ENCODE data around the gene PLOD1. TPM values are rescaled to one million over a fixed set of nuclear protein-coding genes. Genes with fewer than 3 reads are reported as not detected.

PLOD1 gene
- total RNA-seq, 4 donors from 2014 or later, result 28.8 to 56.3 (median 41.2) TPM

DNA sequence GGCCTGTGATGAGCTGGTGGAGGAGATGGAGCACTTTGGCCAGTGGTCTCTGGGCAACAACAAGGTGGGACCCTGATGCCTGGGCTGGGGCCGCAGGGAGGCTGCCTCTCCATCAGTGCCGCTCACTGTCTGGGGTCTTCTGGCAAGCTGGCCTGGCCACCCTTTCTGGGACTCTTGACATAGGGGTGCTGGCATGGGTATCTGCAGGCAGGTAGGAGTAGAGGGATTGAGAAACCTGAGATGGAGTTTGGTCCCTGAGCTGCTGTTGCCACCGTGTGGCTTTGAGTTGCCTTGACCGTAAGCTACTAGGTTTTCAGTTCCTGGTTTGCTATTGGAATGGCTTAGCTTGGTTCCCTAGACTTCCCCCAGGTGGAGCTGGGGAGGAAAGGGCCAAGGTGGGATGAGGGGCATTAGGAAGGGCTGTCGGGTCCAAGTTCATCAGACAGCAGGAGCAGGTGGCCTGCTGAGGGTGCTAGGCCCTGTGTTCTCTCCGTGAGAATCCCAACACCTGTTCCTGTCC, 32.6 kb downstream of the PLOD1 start:
- Histone ChIP-seq H3K4me3 (no peak overlapping the region), H3K9me3 (no peaks in the 10 kb centered on the region), H3K4me1 (peaks cover 0 to 9% (median 0%) of the 10 kb centered on the region in 4 donors), H3K27ac (peak overlapping the region in 2 of 4 donors; percentile 9 to 35), H3K27me3 (no peaks in the 10 kb centered on the region), H3K36me3 (peaks cover 0 to 5% (median 0%) of the 10 kb centered on the region in 4 donors)
- DNase-seq, result peak; percentile 59
- 51% methylated on average over 6 of the region's 6 CpGs; no CpG with 5 or more reads in 1 of the 2 donors for WGBS, 2 donors (ENCODE audit: low coverage in 1 of 2)
- TF ChIP-seq, protein P1, sequence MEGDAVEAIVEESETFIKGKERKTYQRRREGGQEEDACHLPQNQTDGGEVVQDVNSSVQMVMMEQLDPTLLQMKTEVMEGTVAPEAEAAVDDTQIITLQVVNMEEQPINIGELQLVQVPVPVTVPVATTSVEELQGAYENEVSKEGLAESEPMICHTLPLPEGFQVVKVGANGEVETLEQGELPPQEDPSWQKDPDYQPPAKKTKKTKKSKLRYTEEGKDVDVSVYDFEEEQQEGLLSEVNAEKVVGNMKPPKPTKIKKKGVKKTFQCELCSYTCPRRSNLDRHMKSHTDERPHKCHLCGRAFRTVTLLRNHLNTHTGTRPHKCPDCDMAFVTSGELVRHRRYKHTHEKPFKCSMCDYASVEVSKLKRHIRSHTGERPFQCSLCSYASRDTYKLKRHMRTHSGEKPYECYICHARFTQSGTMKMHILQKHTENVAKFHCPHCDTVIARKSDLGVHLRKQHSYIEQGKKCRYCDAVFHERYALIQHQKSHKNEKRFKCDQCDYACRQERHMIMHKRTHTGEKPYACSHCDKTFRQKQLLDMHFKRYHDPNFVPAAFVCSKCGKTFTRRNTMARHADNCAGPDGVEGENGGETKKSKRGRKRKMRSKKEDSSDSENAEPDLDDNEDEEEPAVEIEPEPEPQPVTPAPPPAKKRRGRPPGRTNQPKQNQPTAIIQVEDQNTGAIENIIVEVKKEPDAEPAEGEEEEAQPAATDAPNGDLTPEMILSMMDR (IDR thresholded peaks at IDR 0.05), result peak; percentile 27 to 86 (median 58)
- no peak for TF ChIP-seq POLR2AphosphoS5 (IDR thresholded peaks at IDR 0.05)
- in situ Hi-C loops (cut with MboI; ENCODE audit: low pct_ligation_motif_present in 1 of 4, low pct_unique_long_range_greater_than_20kb in 1 of 4, low sequenced_read_pairs in 3 of 4) (loop anchor here in 3 of 4 donors (25.0 kb wide), 1 partner anchor 130 kb away; the partner anchor contains the start of gene NPPA (in 3 of the 3)), intact Hi-C loops (cut with DNase I; ENCODE audit: low total_unique reads) (no loop called here)

DNA sequence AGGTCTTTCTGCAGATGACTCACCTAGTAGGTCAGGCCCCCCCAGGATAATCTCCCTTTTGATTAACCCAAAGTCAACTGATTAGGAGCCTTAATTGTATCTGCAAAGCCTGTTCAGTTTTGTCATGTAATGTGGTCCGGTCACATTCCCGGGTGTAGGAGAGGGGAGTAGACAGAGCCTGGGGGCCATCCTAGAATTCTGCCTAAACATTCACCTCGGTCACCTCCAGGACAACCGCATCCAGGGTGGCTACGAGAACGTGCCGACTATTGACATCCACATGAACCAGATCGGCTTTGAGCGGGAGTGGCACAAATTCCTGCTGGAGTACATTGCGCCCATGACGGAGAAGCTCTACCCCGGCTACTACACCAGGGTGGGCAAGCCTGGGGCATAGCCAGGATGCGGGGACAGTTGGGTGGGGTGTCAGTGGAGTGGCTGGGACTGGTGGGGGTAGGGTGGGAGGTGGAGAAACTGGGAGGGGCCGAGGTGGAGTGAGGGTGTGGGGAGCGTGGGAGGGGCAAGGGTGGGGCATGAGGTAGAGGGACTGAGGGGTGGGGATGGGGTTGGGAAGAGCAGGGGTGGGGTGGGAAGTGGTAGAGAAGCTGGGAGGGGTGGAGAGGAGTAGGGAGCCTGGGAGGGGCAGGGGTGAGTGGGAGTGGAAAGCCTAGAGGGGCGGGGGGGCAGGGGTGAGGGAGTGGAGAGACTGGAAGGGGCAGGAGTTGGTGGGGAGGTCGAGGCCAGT, 36.1 kb downstream of the PLOD1 start:
- Histone ChIP-seq H3K36me3 (peaks cover 0 to 14% (median 5%) of the 10 kb centered on the region in 4 donors), H3K27me3 (no peaks in the 10 kb centered on the region), H3K9me3 (no peaks in the 10 kb centered on the region), H3K4me1 (peaks cover 0 to 9% (median 0%) of the 10 kb centered on the region in 4 donors), H3K27ac (no peak overlapping the region), H3K4me3 (no peak overlapping the region)
- intact Hi-C loops (cut with DNase I; ENCODE audit: low total_unique reads) (no loop called here), in situ Hi-C loops (cut with MboI; ENCODE audit: low pct_ligation_motif_present in 1 of 4, low pct_unique_long_range_greater_than_20kb in 1 of 4, low sequenced_read_pairs in 3 of 4) (loop anchor here in 3 of 4 donors (25.0 kb wide), 1 partner anchor 133 kb away; the partner anchor contains the start of gene NPPA (in 3 of the 3))
- WGBS, 2 donors (ENCODE audit: low coverage in 1 of 2), result 92 to 94% methylated on average over 10 to 13 of the region's 17 CpGs
- no peak for DNase-seq
- TF ChIP-seq EP300 (IDR thresholded peaks at IDR 0.05; ENCODE audit: low read depth), result no peak
- no peak for TF ChIP-seq POLR2A (IDR thresholded peaks at IDR 0.05)
- TF ChIP-seq, protein P1 (IDR thresholded peaks at IDR 0.05), result no peak
- no peak for TF ChIP-seq POLR2AphosphoS5 (IDR thresholded peaks at IDR 0.05)

DNA sequence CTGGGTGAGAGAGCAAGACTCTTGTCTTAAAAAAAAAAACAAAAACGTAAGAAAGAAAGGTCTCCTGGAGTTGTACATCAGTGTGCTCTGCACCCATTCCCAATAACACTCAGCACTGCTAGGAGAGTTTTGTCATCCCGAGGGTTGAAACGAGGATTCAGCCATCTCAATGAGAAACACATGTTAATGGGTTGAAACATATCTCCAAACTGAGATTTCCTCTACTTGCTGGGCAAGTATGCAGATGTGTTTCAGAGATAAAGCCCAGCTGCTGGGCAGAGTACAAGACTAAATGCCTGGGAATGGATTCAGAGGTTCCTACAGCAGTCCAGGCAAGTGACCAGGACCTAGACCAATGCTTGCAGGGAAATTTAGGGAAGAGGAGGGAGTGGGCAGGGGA, 43.1 kb downstream of the PLOD1 start:
- TF ChIP-seq POLR2AphosphoS5 (IDR thresholded peaks at IDR 0.05) (no peak), EP300 (IDR thresholded peaks at IDR 0.05; ENCODE audit: low read depth) (no peak), POLR2A (IDR thresholded peaks at IDR 0.05) (no peak)
- TF ChIP-seq, protein P1 (IDR thresholded peaks at IDR 0.05), result no peak
- H3K27me3 ChIP-seq, result no peaks in the 10 kb centered on the region
- WGBS, 2 donors (ENCODE audit: low coverage in 1 of 2), result 67 to 70% methylated on average over 3 of the region's 3 CpGs
- H3K4me3 ChIP-seq, result no peak overlapping the region
- H3K36me3 ChIP-seq, result peaks cover 0 to 17% (median 5%) of the 10 kb centered on the region in 4 donors
- intact Hi-C loops (cut with DNase I; ENCODE audit: low total_unique reads) (no loop called here), in situ Hi-C loops (cut with MboI; ENCODE audit: low pct_ligation_motif_present in 1 of 4, low pct_unique_long_range_greater_than_20kb in 1 of 4, low sequenced_read_pairs in 3 of 4) (no loop called here)
- peaks cover 17 to 30% (median 25%) of the 10 kb centered on the region in 4 donors for H3K4me1 ChIP-seq
- DNase-seq, result no peak
- H3K27ac ChIP-seq, result no peak overlapping the region
- no peaks in the 10 kb centered on the region for H3K9me3 ChIP-seq

DNA sequence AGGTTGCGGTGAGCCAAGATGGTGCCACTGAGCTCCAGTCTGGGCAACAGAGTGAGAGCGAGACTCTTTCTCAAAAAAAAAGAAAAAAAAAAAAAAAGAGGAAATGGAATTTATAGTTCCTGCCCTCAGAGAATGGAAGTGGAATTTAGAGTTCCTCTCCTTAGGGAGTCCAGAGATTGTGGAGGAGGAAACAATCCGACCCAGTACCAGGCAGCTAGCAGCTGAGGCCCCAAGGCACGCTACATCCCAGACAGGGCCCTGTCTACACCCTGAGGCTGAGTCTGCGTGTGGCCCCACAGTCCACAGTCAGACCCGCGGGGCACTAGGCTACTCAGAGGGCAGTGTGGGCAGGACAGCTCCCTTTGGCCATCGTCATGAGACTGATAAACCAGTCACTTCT, 43.8 kb downstream of the PLOD1 start:
- in situ Hi-C loops (cut with MboI; ENCODE audit: low pct_ligation_motif_present in 1 of 4, low pct_unique_long_range_greater_than_20kb in 1 of 4, low sequenced_read_pairs in 3 of 4), result no loop called here
- Histone ChIP-seq H3K27ac (peak overlapping the region in 1 of 4 donors; percentile 96), H3K4me1 (peaks cover 17 to 37% (median 28%) of the 10 kb centered on the region in 4 donors)

More for the DNA sequence above, 43.8 kb downstream of the PLOD1 start:
- Histone ChIP-seq H3K4me3 (no peak overlapping the region), H3K9me3 (no peaks in the 10 kb centered on the region), H3K36me3 (peaks cover 0 to 13% (median 5%) of the 10 kb centered on the region in 4 donors), H3K27me3 (no peaks in the 10 kb centered on the region)
- 88 to 92% methylated on average over 2 to 8 of the region's 8 CpGs for WGBS, 2 donors (ENCODE audit: low coverage in 1 of 2)
- no peak for DNase-seq
- intact Hi-C loops (cut with DNase I; ENCODE audit: low total_unique reads), result no loop called here
- TF ChIP-seq POLR2AphosphoS5 (IDR thresholded peaks at IDR 0.05) (no peak), EP300 (IDR thresholded peaks at IDR 0.05; ENCODE audit: low read depth) (no peak), POLR2A (IDR thresholded peaks at IDR 0.05) (no peak)
- TF ChIP-seq, protein P1 (IDR thresholded peaks at IDR 0.05), result no peak

All from transverse colon (tissue), 4 donors.